OCI-LY1 (cell line): Measurements from ENCODE around the gene FGD3.
"Not testable (repeated sequence)": the region's sequence is repeated elsewhere in the genome, so short reads cannot be mapped to it uniquely, and the experiment has no call there.

Source experiments
- H2AFZ ChIP-seq: fragments of 200-600 bp; sonication (generic), shearing (Covaris generic); 2 replicates; pipeline ENCODE4 v1.6.0; 2014; ENCODE audit warnings: antibody characterized with exemption, mild to moderate bottlenecking, low read length
- H3F3A ChIP-seq: fragments of 200-600 bp; sonication (generic), shearing (Covaris generic); 2 replicates; pipeline ENCODE4 v1.6.0; 2014; ENCODE audit warnings: mild to moderate bottlenecking, antibody characterized with exemption, low read length, moderate library complexity; ENCODE audit not compliant: insufficient read depth
- H3K27ac ChIP-seq: fragments of 200-600 bp; sonication (generic); 2 replicates; pipeline ENCODE4 v1.5.1; 2014; ENCODE audit warnings: low read length, mixed run types, mild to moderate bottlenecking, low read depth; ENCODE audit not compliant: poor library complexity, severe bottlenecking
- H3K27me3 ChIP-seq: fragments of 200-600 bp; sonication (generic); 2 replicates; pipeline ENCODE4 v1.6.0; 2014; ENCODE audit warnings: antibody characterized with exemption, mild to moderate bottlenecking, low read length, moderate library complexity; ENCODE audit not compliant: insufficient read depth
- H3K36me3 ChIP-seq: fragments of 200-600 bp; sonication (generic); 2 replicates; pipeline ENCODE4 v1.6.1; 2014; ENCODE audit warnings: mild to moderate bottlenecking, antibody characterized with exemption, low read length, moderate library complexity, mixed read lengths; ENCODE audit not compliant: insufficient read depth
- H3K4me1 ChIP-seq: fragments of 200-600 bp; sonication (generic); 2 replicates; pipeline ENCODE4 v1.5.1; 2014; ENCODE audit warnings: mild to moderate bottlenecking, low read length, moderate library complexity; ENCODE audit not compliant: insufficient read depth, severe bottlenecking
- H3K4me2 ChIP-seq: fragments of 200-600 bp; sonication (generic), shearing (Covaris generic); 2 replicates; pipeline ENCODE4 v1.6.1; 2014; ENCODE audit warnings: low read length
- H3K4me3 ChIP-seq: fragments of 200-600 bp; sonication (generic); 2 replicates; pipeline ENCODE4 v1.5.1; 2014; ENCODE audit warnings: low read length, low read depth, mild to moderate bottlenecking, mixed read lengths; ENCODE audit not compliant: poor library complexity, severe bottlenecking
- H3K79me2 ChIP-seq: fragments of 200-600 bp; shearing (Covaris generic); 2 replicates; pipeline ENCODE4 v1.6.1; 2016; ENCODE audit warnings: mixed run types, low read length, mixed read lengths; ENCODE audit not compliant: insufficient read depth
- H3K9ac ChIP-seq: fragments of 200-600 bp; sonication (generic), shearing (Covaris generic); 2 replicates; pipeline ENCODE4 v1.6.1; 2014; ENCODE audit warnings: mild to moderate bottlenecking, low read length, mixed read lengths
- H3K9me2 ChIP-seq: fragments of 200-600 bp; sonication (generic), shearing (Covaris generic); 2 replicates; pipeline ENCODE4 v1.6.1; 2014; ENCODE audit warnings: low read depth, mild to moderate bottlenecking, low read length, mixed read lengths
- H3K9me3 ChIP-seq: fragments of 200-600 bp; shearing (Covaris generic); 2 replicates; pipeline ENCODE4 v1.6.1; 2014; ENCODE audit warnings: low read length, mixed read lengths
- H4K20me1 ChIP-seq: fragments of 200-600 bp; sonication (generic), shearing (Covaris generic); 2 replicates; pipeline ENCODE4 v1.6.0; 2016; ENCODE audit warnings: mild to moderate bottlenecking, low read length; ENCODE audit not compliant: insufficient read depth
- EZH2 ChIP-seq: fragments of 200-600 bp; sonication (generic), shearing (Covaris generic); IDR thresholded peaks from 2 replicates; pipeline ENCODE4 v1.8.0; 2017; ENCODE audit warnings: borderline replicate concordance, mixed run types, mild to moderate bottlenecking, antibody characterized with exemption, low read length, moderate library complexity, mixed read lengths
- TF ChIP-seq, protein P1 (sequence below): fragments of 200-600 bp; sonication (generic), shearing (Covaris generic); IDR thresholded peaks from 2 replicates; pipeline ENCODE4 v1.5.1; 2017; ENCODE audit warnings: mild to moderate bottlenecking, antibody characterized with exemption, low read length, moderate library complexity, mixed read lengths

The FGD3 gene

DNA sequence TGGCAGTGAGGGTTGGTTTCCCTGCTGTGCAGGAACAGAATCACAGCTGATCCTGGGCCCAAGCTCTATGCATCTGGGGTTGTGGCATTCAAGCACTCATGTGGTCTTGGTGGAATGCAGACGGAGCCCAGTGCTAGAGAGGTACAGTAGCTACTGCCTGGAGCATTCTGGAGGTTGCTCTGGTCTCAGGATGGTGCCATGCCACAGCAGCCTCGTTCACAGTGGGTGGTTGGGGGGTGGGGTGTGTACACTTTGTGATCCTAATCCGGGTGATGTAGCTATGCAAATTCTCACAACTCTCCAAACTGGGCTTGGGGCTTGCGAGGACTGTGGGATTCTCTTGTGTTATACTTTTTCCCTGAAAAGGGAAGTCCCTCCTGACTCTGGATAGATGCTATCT is 45.2 kb downstream of the FGD3 start:
- Histone ChIP-seq H3K27ac (no peak overlapping the region), H4K20me1 (no peaks in the 10 kb centered on the region), H3K79me2 (peaks cover 16% of the 10 kb centered on the region; the same call in 1 of the 2 replicates), H3F3A (no peaks in the 10 kb centered on the region), H3K9me2 (no peaks in the 10 kb centered on the region), H3K4me3 (no peak overlapping the region), H3K36me3 (peaks cover 19% of the 10 kb centered on the region), H3K4me2 (no peak overlapping the region), H3K4me1 (no peaks in the 10 kb centered on the region), H2AFZ (no peak overlapping the region), H3K27me3 (no peaks in the 10 kb centered on the region), H3K9me3 (no peaks in the 10 kb centered on the region), H3K9ac (no peak overlapping the region)
- TF ChIP-seq, protein P1, sequence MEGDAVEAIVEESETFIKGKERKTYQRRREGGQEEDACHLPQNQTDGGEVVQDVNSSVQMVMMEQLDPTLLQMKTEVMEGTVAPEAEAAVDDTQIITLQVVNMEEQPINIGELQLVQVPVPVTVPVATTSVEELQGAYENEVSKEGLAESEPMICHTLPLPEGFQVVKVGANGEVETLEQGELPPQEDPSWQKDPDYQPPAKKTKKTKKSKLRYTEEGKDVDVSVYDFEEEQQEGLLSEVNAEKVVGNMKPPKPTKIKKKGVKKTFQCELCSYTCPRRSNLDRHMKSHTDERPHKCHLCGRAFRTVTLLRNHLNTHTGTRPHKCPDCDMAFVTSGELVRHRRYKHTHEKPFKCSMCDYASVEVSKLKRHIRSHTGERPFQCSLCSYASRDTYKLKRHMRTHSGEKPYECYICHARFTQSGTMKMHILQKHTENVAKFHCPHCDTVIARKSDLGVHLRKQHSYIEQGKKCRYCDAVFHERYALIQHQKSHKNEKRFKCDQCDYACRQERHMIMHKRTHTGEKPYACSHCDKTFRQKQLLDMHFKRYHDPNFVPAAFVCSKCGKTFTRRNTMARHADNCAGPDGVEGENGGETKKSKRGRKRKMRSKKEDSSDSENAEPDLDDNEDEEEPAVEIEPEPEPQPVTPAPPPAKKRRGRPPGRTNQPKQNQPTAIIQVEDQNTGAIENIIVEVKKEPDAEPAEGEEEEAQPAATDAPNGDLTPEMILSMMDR = no peak
- TF ChIP-seq EZH2 = no peak

DNA sequence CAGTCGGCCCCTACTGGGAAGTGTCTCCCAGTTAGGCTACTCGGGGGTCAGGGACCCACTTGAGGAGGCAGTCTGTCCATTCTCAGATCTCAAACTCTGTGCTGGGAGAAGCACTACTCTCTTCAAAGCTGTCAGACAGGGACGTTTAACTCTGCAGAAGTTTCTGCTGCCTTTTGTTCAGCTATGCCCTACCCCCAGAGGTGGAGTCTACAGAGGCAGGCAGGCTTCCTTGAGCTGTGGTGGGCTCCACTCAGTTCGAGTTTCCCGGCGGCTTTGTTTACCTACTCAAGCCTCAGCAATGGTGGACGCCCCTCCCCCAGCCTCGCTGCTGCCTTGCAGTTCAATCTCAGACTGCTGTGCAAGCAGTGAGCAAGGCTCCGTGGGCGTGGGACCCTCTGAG is 51.5 kb downstream of the FGD3 start:
- not testable (repeated sequence) for H3K4me2 ChIP-seq, H3K4me1 ChIP-seq

GRCh38 chr9:93001031-93001430 is 53.7 kb downstream of the FGD3 start:
- H4K20me1 ChIP-seq = no peaks in the 10 kb centered on the region
- TF ChIP-seq, protein P1 = no peak
- no peak for TF ChIP-seq EZH2
- no peaks in the 10 kb centered on the region for H3K9me3 ChIP-seq
- H3K36me3 ChIP-seq = peaks cover 29% of the 10 kb centered on the region
- H3K27me3 ChIP-seq = no peaks in the 10 kb centered on the region
- H2AFZ ChIP-seq = no peak overlapping the region
- no peaks in the 10 kb centered on the region for H3K9me2 ChIP-seq
- no peak overlapping the region for H3K9ac ChIP-seq
- H3F3A ChIP-seq = no peaks in the 10 kb centered on the region
- H3K4me2 ChIP-seq = no peak overlapping the region
- H3K4me1 ChIP-seq = peaks cover 4% of the 10 kb centered on the region
- no peaks in the 10 kb centered on the region for H3K79me2 ChIP-seq
- H3K4me3 ChIP-seq = no peak overlapping the region
- peak overlapping the region; percentile 11 for H3K27ac ChIP-seq

More for the DNA sequence above, 51.5 kb downstream of the FGD3 start:
- not testable (repeated sequence) for H3K9me3 ChIP-seq, H3K27ac ChIP-seq, H2AFZ ChIP-seq, H3K9me2 ChIP-seq, H3K27me3 ChIP-seq, H3F3A ChIP-seq, H4K20me1 ChIP-seq, H3K4me3 ChIP-seq, H3K9ac ChIP-seq, H3K79me2 ChIP-seq
- H3K36me3 ChIP-seq = peaks cover 11% of the 10 kb centered on the region

GRCh38 chr9:93002700-93003099 is 55.4 kb downstream of the FGD3 start:
- peaks cover 39% of the 10 kb centered on the region for H3K36me3 ChIP-seq
- no peak overlapping the region for H3K4me2 ChIP-seq
- H3K9me2 ChIP-seq = no peaks in the 10 kb centered on the region
- TF ChIP-seq EZH2 = no peak
- TF ChIP-seq, protein P1 = no peak
- H3K4me1 ChIP-seq = peaks cover 4% of the 10 kb centered on the region
- no peak overlapping the region for H3K9ac ChIP-seq
- no peaks in the 10 kb centered on the region for H3K9me3 ChIP-seq
- H3F3A ChIP-seq = no peaks in the 10 kb centered on the region
- no peak overlapping the region for H2AFZ ChIP-seq
- no peak overlapping the region for H3K4me3 ChIP-seq
- H3K79me2 ChIP-seq = no peaks in the 10 kb centered on the region
- H3K27ac ChIP-seq = no peak overlapping the region
- H3K27me3 ChIP-seq = no peaks in the 10 kb centered on the region
- H4K20me1 ChIP-seq = no peaks in the 10 kb centered on the region
